Memory B cell (primary cell): ENCODE measurements around the gene GPR35.

ENCODE experiments used
- ATAC-seq: fragments of 150-1000 bp; cut with Tn5 transposase; 2 replicates; pipeline ENCODE4 v1.10.0; 2021; ENCODE audit warnings: low read depth, mild to moderate bottlenecking, moderate library complexity
- DNase-seq, 2 donors: peaks; one replicate each; pipeline ENCODE4 v3.0.0; 2022; ENCODE audit warnings: low spot score in 2 of 2
- H3K27ac Mint-ChIP-seq: one replicate; pipeline ENCODE4 v1.8.0; 2022; ENCODE audit warnings: mild to moderate bottlenecking, moderate library complexity, mixed read lengths
- H3K27me3 Mint-ChIP-seq: one replicate; pipeline ENCODE4 v1.8.0; 2022; ENCODE audit warnings: mixed read lengths
- H3K36me3 Mint-ChIP-seq: one replicate; pipeline ENCODE4 v1.8.0; 2022; ENCODE audit warnings: mild to moderate bottlenecking, mixed read lengths
- H3K4me1 Mint-ChIP-seq: one replicate; pipeline ENCODE4 v1.8.0; 2022; ENCODE audit warnings: mixed read lengths
- H3K4me3 Mint-ChIP-seq: one replicate; pipeline ENCODE4 v1.8.0; 2022; ENCODE audit warnings: mild to moderate bottlenecking, moderate library complexity, mixed read lengths
- H3K9me3 Mint-ChIP-seq: one replicate; pipeline ENCODE4 v1.8.0; 2022; ENCODE audit warnings: mixed read lengths

GPR35 gene

DNA sequence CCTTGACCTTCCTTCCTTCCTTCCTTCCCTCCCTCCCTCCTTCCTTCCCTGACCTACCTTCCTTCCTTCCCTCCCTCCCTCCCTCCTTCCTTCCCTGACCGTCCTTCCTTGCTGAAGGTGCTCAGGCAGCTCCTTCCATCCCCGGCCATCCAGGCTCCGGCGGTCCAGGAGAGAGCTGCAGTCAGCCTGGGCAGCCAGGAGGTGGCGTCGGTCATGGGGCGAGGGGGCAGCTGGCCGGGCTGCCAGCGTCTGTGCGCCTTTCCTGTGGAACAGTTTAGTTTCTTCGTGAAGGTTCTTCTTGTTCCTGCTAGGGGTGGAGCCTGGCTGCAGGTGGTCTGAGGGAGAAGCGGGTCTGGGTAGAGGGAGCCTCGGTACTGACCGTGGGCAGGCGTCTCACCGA lies 15.7 kb downstream of the GPR35 start:
- Mint-ChIP-seq H3K4me3 (no peak overlapping the region), H3K9me3 (no peaks in the 10 kb centered on the region), H3K36me3 (no peaks in the 10 kb centered on the region), H3K27ac (no peak overlapping the region), H3K27me3 (peaks cover 5% of the 10 kb centered on the region), H3K4me1 (no peaks in the 10 kb centered on the region)
- DNase-seq, result no peak
- no peak for ATAC-seq

DNA sequence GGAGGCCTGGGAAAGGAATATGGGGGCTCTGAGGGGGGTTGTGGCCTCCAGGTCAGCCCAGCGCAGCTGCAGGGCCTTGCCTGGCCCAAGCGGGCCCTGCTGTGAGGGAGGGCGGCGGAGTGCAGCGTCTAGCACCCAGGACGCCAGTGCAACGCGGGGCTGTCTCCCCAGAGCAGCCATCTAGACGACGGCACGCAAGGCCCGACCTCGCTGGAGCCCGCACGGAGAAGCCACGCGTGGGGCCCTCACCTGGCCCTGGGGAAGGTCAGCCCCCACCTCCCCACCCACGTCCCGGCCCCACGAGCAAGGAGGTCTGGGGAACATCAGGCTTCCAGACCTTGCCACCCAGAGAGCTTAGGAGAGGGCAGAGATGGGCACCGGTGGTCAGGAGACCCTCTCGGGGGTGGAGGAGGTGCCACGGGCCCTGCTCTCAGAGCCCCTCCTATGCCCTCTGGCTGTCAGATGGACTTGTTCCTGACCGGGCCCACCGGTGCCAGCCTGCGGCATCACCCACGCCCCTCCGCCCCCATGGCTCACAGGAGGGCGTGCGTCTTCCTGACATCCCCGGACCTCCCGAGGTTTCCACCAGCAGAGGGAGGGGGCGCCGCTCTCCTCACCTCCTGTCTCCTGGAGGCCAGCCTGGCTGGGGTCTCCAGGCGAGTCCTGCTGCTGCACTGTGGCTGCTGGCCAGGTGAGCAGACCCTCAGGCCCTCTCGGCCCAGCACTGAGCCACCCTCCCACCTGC lies 17.0 kb downstream of the GPR35 start:
- DNase-seq (no peak), ATAC-seq (no peak)
- Mint-ChIP-seq H3K4me3 (no peak overlapping the region), H3K27me3 (peaks cover 6% of the 10 kb centered on the region), H3K36me3 (no peaks in the 10 kb centered on the region), H3K9me3 (no peaks in the 10 kb centered on the region), H3K4me1 (peaks cover 2% of the 10 kb centered on the region), H3K27ac (no peak overlapping the region)

DNA sequence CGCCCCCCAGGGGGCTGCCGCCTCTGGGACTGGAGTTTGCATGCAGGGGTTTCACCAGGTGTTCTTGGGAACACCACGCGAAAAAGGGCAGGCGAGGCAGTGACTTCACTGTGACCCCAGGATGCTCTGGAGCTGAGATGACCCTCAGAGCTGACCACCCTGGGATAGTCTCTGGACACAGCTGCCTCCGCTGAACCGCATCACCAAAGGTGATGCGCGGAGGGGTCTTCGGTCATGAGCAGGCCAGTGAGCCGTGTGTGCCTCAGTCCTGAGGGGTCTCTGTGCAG lies 17.5 kb downstream of the GPR35 start:
- ATAC-seq (no peak), DNase-seq (peak in 1 of 2 donors; percentile 9)
- Mint-ChIP-seq H3K4me3 (no peak overlapping the region), H3K27me3 (peaks cover 9% of the 10 kb centered on the region), H3K27ac (no peak overlapping the region), H3K36me3 (no peaks in the 10 kb centered on the region), H3K9me3 (no peaks in the 10 kb centered on the region), H3K4me1 (peaks cover 2% of the 10 kb centered on the region)

DNA sequence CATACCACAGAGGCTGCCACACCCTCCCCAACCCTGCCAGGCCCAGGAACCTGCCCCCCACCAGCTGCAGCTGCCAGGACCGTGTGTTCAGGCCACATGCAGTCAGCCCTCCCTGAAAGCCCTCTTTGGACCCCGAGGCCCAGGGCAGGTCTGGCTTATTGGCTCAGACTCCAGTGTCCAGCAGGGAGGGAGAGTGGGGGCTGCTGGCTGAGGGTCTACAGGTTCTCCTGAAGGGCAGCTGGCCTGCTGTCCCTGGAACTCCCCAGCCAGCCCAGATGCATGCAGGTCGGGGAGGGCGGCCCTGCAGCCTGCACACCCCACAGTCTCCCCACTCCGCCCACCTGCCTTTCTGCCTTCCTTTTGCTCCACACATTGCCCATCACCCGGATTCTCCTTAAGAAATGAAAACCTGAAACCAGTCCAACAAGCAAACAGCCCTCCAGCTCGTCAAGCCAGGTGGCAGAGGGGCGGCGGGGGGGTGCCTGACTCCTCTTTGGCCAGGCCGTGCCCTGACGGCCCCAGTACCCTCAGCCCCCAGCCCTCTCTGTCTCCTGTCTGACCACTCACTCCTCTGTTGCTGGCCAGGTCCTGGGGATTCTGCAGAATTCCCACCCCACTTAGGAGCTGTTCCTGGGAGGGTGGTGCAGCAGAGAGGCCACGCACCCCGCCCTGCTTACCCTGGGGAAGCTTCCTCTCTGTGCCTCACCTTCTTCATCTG lies 18.0 kb downstream of the GPR35 start:
- ATAC-seq, result no peak

DNA sequence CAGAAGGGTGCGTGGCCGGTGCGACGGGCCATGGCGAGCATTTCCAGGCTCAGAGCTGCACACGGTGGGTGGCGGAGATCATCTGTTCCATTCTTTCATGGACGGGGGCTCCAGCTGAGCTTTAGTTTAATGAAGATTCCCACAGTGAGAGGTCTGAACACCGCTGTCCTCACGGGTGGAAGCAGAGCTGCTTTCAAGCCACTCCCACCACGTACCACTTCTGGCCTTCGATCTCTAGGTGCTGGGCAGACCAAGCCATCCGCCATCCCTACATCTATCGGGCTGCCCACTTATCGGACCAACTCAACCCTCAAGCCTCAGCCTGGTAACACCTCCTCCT lies 18.5 kb downstream of the GPR35 start:
- H3K27me3 Mint-ChIP-seq, result peaks cover 9% of the 10 kb centered on the region
- H3K9me3 Mint-ChIP-seq, result no peaks in the 10 kb centered on the region
- H3K4me3 Mint-ChIP-seq, result no peak overlapping the region
- no peak overlapping the region for H3K27ac Mint-ChIP-seq
- ATAC-seq (no peak), DNase-seq (no peak)
- no peaks in the 10 kb centered on the region for H3K36me3 Mint-ChIP-seq
- H3K4me1 Mint-ChIP-seq, result peaks cover 2% of the 10 kb centered on the region

More for the DNA sequence above, 18.0 kb downstream of the GPR35 start:
- Mint-ChIP-seq H3K9me3 (no peaks in the 10 kb centered on the region), H3K4me1 (peaks cover 2% of the 10 kb centered on the region), H3K27me3 (peaks cover 6% of the 10 kb centered on the region), H3K4me3 (no peak overlapping the region), H3K36me3 (no peaks in the 10 kb centered on the region), H3K27ac (no peak overlapping the region)
- DNase-seq, result peak in 1 of 2 donors; percentile 7

DNA sequence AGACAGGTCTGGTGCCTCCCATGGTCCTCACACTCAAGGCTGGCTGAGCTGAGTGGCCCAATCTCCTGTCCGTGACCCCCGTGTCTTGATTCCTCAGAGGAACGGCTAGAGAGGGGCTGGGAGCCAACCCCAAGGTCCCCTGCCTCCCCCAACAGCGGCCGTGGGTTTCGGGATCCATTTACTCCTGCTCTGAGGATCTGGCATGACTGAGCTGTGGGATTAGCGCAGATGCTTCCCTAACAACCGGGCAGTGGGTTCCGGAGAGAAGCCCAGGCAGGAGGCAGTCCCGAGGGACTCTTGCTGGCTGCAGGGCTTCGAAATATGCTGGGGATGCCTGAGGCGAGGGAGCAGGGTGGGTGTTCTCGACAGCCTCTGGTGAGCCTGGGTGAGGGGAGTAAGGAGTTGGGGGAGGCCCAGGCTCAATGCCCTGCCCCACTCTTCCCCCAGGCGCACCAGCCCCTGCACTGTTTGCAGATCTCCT lies 18.9 kb downstream of the GPR35 start:
- H3K4me3 Mint-ChIP-seq, result no peak overlapping the region

DNA sequence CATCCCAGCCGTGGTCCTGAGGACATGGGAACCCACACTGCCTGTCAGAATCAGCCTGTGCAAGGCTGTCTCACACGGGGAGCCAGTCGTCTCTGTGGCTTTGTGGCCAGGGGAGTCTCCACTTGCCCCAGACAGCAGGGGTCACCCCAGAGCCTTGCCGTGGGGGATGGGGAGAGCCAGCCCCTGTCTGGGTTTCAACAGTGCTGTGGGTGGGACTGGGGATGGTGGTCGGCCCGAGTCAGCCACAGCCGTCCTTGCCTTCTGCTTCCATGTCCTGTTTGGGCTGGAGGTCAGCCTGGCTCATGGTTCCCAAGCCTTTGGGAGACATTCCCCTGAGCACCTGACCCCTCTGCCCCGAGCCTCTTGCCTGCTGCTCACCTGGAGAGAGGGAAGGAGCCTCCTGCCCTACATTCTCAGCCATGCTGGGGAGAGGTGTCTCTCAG lies 19.6 kb downstream of the GPR35 start:
- peaks cover 9% of the 10 kb centered on the region for H3K27me3 Mint-ChIP-seq
- no peak overlapping the region for H3K4me3 Mint-ChIP-seq
- peaks cover 2% of the 10 kb centered on the region for H3K4me1 Mint-ChIP-seq
- H3K27ac Mint-ChIP-seq, result no peak overlapping the region
- no peaks in the 10 kb centered on the region for H3K9me3 Mint-ChIP-seq
- no peaks in the 10 kb centered on the region for H3K36me3 Mint-ChIP-seq
- ATAC-seq (no peak), DNase-seq (peak in 1 of 2 donors; percentile 8)

More for the DNA sequence above, 18.9 kb downstream of the GPR35 start:
- Mint-ChIP-seq H3K9me3 (no peaks in the 10 kb centered on the region), H3K4me1 (peaks cover 2% of the 10 kb centered on the region), H3K36me3 (no peaks in the 10 kb centered on the region), H3K27me3 (peaks cover 9% of the 10 kb centered on the region), H3K27ac (no peak overlapping the region)
- ATAC-seq, result no peak
- peak in 1 of 2 donors; percentile 4 for DNase-seq

DNA sequence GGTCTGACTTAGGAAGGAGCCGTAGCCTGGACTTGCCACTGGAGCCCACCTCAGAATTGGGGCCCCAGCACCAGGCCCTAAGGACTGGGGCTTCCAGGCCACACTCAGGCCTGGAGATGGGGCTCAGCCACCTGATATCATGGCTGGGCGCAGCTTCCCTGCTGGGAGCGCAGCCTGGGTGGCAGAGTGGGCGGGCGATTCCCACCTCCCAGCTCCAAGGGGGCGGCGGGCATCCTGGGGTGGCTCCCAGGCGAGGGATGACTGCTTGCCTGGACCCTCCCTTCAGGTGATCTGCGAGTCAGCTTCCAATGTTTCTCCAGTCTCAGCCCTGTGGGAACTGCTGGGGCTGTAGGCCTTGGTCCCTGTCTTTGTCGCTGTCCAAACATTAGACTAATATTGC lies 20.1 kb downstream of the GPR35 start:
- Mint-ChIP-seq H3K4me3 (no peak overlapping the region), H3K4me1 (peaks cover 2% of the 10 kb centered on the region), H3K36me3 (no peaks in the 10 kb centered on the region), H3K27ac (no peak overlapping the region), H3K27me3 (peaks cover 9% of the 10 kb centered on the region), H3K9me3 (no peaks in the 10 kb centered on the region)
- DNase-seq (peak in 1 of 2 donors; percentile 5), ATAC-seq (no peak)

DNA sequence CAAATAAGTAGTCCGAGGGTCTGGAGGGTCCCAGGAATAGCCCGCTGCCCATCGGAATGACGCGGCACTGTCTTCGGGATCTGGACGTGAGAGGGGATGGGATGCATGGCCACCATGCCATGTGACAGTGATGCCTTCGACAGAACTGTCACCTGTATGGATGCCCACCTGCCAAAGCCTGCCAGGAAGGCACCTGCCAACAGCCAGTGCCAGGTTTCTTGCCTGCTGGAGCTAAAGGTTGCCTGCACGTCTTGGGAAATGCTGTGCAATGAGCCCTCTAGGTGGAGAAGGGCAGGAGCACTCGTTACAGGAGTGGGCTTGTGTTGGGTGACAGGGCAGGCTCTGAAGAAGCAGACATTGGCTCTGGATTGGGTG lies 20.5 kb downstream of the GPR35 start:
- H3K27ac Mint-ChIP-seq, result no peak overlapping the region
- peaks cover 2% of the 10 kb centered on the region for H3K4me1 Mint-ChIP-seq
- H3K36me3 Mint-ChIP-seq, result no peaks in the 10 kb centered on the region
- no peaks in the 10 kb centered on the region for H3K9me3 Mint-ChIP-seq
- ATAC-seq, result no peak
- DNase-seq, result no peak
- H3K27me3 Mint-ChIP-seq, result peaks cover 10% of the 10 kb centered on the region
- no peak overlapping the region for H3K4me3 Mint-ChIP-seq

DNA sequence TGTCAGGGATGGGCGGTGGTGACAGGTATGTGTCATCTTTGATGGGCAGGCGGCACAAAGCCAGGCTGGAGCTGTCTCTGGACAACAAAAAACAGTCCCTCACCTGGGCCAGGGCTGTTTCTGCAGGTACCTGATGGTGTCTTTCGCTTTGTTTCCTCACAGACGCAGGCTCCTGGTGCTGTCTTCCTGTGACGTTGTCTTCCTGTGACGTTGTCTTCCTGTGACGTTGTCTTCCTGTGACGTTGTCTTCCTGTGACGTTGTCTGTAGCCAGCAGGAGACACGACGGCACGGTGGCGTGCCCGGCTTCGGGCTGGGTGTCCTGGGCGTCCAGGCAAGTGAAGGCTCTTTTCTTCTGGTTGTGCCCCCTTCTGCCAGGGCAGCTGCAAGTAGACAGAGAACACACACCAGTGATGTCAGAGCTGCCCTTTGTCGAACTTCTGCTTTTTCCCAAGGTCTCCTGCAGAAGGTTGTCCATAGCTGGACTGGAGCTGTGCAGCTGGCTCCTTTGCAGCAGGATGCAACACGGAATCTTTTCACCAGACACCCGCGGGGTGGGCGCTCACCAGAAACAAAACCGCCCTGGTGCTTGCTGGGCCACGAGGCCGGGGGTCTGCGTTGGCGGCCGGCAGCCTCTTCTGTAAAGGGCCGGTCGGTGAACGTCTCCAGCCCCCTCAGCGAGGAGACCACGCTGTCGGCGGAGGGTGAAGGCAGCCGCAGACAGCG lies 21.1 kb downstream of the GPR35 start:
- ATAC-seq, result no peak
- Mint-ChIP-seq H3K4me3 (no peak overlapping the region), H3K9me3 (no peaks in the 10 kb centered on the region), H3K27ac (no peak overlapping the region), H3K27me3 (peaks cover 13% of the 10 kb centered on the region), H3K4me1 (peaks cover 2% of the 10 kb centered on the region), H3K36me3 (no peaks in the 10 kb centered on the region)
- DNase-seq, result peak in 1 of 2 donors; percentile 10

DNA sequence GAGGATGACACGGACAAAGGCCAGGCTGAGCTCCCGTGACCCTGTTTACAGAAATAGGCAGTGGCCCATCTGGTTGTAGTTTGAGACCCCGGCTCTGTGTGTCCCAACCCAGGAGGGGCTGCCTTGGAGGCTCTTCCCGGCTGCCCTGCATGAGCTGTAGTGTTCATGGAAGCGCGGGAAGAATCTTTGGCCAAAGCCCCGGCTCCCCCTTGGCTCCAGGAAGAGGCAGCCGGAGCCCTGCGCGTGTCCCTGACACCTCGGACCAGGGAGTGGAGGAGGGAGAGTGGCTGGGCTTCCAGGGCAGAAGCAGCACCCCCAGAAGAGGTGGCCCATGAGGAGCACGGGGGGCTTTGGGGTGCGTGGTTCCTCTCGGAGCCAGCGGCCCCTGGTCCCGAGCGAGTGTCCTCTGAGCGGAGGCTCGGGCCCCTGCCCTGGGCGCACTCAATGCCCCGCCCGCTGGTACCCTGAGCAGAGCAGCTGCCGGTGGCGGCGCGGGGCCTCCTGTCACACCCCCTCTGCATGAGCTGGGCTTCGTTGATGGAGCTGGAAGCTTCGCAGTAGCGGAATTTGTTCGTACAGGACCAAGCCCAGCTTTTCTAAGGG lies 21.7 kb downstream of the GPR35 start:
- DNase-seq, result peak in 1 of 2 donors; percentile 8
- H3K27ac Mint-ChIP-seq, result no peak overlapping the region
- ATAC-seq, result no peak
- no peaks in the 10 kb centered on the region for H3K36me3 Mint-ChIP-seq
- no peaks in the 10 kb centered on the region for H3K9me3 Mint-ChIP-seq
- H3K4me3 Mint-ChIP-seq, result no peak overlapping the region
- peaks cover 16% of the 10 kb centered on the region for H3K27me3 Mint-ChIP-seq
- H3K4me1 Mint-ChIP-seq, result peaks cover 2% of the 10 kb centered on the region

DNA sequence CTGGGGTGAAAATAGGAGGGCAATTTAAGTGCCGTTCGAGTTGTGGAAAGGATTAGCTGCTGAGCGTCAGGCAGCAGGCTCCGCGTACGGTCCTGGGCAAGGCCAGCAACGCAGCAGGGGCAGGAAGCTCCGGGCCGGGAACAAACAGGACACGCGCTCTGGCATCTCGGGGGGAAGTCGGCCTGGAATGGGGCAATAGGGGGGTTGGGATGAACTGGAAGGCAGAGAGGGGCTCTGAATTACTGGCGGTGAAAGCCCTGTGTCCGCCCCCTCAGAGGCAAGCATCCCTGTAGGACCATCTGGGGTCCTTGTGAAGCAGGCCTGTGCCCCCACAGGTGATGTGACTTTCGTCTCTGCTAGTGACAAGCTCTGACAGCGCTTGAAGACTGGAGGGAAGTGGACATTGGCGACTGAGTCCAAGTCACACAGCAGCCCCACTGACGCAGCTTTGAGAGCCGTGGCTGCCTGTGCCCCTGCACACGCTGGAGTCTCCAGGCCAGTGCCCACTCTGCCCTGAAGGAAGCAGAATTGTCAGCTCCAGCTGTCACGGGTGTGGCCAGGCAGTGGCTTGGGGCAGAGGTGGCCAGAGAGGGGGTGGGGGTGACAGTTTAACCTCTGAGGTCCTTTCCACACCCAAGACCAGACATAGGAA lies 22.3 kb downstream of the GPR35 start:
- H3K27ac Mint-ChIP-seq, result no peak overlapping the region
- no peaks in the 10 kb centered on the region for H3K9me3 Mint-ChIP-seq
- H3K4me1 Mint-ChIP-seq, result peaks cover 2% of the 10 kb centered on the region
- ATAC-seq (no peak), DNase-seq (peak in 1 of 2 donors; percentile 7)
- H3K4me3 Mint-ChIP-seq, result no peak overlapping the region
- H3K27me3 Mint-ChIP-seq, result peaks cover 20% of the 10 kb centered on the region
- H3K36me3 Mint-ChIP-seq, result no peaks in the 10 kb centered on the region

DNA sequence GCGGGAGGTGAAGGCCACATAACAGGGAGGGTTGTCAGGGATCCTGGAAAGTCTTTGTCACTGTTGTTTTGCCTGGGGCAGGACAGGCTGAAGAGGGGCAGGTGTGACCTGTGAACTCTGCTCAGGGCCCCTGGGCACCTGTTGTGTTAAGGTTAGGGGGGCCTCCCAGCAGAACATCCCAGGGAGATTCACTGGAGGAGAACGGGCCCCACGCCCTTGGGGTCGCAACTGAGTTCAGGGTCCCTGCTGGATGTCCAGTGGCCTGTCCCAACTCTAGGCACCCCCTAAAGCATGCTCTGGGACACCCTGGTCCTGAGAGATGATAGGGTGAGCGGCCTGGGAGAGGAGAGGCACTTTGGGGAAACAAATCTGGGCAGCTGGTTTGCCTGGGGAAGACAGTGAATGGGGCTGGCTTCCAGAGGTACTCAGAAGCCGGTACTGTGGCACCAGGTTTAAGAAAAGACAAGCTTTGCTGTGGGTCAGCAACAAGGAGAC lies 22.9 kb downstream of the GPR35 start:
- Mint-ChIP-seq H3K4me3 (no peak overlapping the region), H3K9me3 (no peaks in the 10 kb centered on the region), H3K27me3 (peaks cover 20% of the 10 kb centered on the region), H3K36me3 (no peaks in the 10 kb centered on the region), H3K27ac (no peak overlapping the region), H3K4me1 (peaks cover 2% of the 10 kb centered on the region)
- DNase-seq (peak in 1 of 2 donors; percentile 7), ATAC-seq (no peak)
